ENCODE data around the gene TMEM69.

- TF ChIP-seq EZH2 (IDR thresholded peaks at IDR 0.05; ENCODE audit: borderline replicate concordance, low read length) (no peak), CTCF (IDR thresholded peaks at IDR 0.05; ENCODE audit: low read length) (no peak)
These were observed 42.9 kb downstream of the TMEM69 start for GRCh38 chr1:45730780-45731319.
